ENCODE results near the gene AUTS2. TPM values are rescaled to one million over a fixed set of nuclear protein-coding genes. Genes with fewer than 3 reads are reported as not detected.

Gene AUTS2
- total RNA-seq, 1 experiment from 2014 or later, result 42.1 TPM

DNA sequence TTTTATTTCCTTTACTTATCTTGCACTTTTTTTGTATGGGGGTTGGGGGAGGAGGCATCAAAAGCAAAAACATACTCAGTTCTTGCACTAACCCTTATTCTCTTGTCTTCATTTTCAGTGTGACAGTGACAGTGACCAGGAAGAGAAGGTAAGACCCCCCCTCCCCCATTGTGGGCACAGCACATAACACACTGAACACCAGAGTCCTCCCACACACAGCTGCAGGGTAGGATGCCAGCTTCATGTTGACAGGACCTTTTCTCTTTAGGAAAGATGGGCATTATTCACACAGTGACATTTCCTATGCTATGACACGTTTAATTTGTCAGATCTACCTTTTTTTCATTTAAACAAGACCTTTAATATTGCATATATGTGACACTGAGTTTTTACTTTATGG is 837.4 kb downstream of the AUTS2 start:
- Histone ChIP-seq H3K27me3 (replicated peaks; ENCODE audit: insufficient read depth, low read depth, low read length, poor library complexity) (no peaks in the 10 kb centered on the region), H3K9me3 (ENCODE audit: low read depth, low read length, poor library complexity, severe bottlenecking) (no peaks in the 10 kb centered on the region), H3K27ac (ENCODE audit: low read depth, low read length, poor library complexity, severe bottlenecking) (no peak overlapping the region), H3K4me1 (ENCODE audit: insufficient read depth, low read length, poor library complexity, severe bottlenecking) (no peaks in the 10 kb centered on the region), H3K36me3 (ENCODE audit: insufficient read depth, low read length, poor library complexity, severe bottlenecking) (no peaks in the 10 kb centered on the region), H3K4me3 (ENCODE audit: low read depth, low read length, poor library complexity, severe bottlenecking) (no peak overlapping the region)
- intact Hi-C loops (cut with micrococcal nuclease; ENCODE audit: unreplicated experiment), result loop anchor here (5.0 kb wide), 1 partner anchor 48 kb away; no protein-coding TSS in a partner anchor
- BruUV-seq (replicated peaks), result no TSS peak
- no peak for DNase-seq (ENCODE audit: low spot score)
- TF ChIP-seq CTCF (conservative IDR thresholded peaks at IDR 0.05; ENCODE audit: low read depth, low read length), result no peak
- TF ChIP-seq EZH2 (IDR thresholded peaks at IDR 0.05; ENCODE audit: borderline replicate concordance, low read depth, low read length, poor library complexity, severe bottlenecking), result no peak
- ChIA-PET POLR2A (ENCODE audit: low non-redundant PET) (no interaction called here), CTCF (no interaction called here)

GRCh38 chr7:70436790-70437350 is 838.6 kb downstream of the AUTS2 start:
- ChIA-PET POLR2A (ENCODE audit: low non-redundant PET) (no interaction called here), CTCF (no interaction called here)
- no TSS peak for BruUV-seq (replicated peaks)
- intact Hi-C loops (cut with micrococcal nuclease; ENCODE audit: unreplicated experiment), result loop anchor here (5.0 kb wide), 1 partner anchor 50 kb away; no protein-coding TSS in a partner anchor
- TF ChIP-seq CTCF (conservative IDR thresholded peaks at IDR 0.05; ENCODE audit: low read depth, low read length), result no peak
- no peak for TF ChIP-seq EZH2 (IDR thresholded peaks at IDR 0.05; ENCODE audit: borderline replicate concordance, low read depth, low read length, poor library complexity, severe bottlenecking)
- no peak for DNase-seq (ENCODE audit: low spot score)
- Histone ChIP-seq H3K4me3 (ENCODE audit: low read depth, low read length, poor library complexity, severe bottlenecking) (no peak overlapping the region), H3K4me1 (ENCODE audit: insufficient read depth, low read length, poor library complexity, severe bottlenecking) (no peaks in the 10 kb centered on the region), H3K27me3 (replicated peaks; ENCODE audit: insufficient read depth, low read depth, low read length, poor library complexity) (no peaks in the 10 kb centered on the region), H3K36me3 (ENCODE audit: insufficient read depth, low read length, poor library complexity, severe bottlenecking) (no peaks in the 10 kb centered on the region), H3K9me3 (ENCODE audit: low read depth, low read length, poor library complexity, severe bottlenecking) (no peaks in the 10 kb centered on the region), H3K27ac (ENCODE audit: low read depth, low read length, poor library complexity, severe bottlenecking) (no peak overlapping the region)

- H3K4me3 ChIP-seq (ENCODE audit: low read depth, low read length, poor library complexity, severe bottlenecking), result no peak overlapping the region
- TF ChIP-seq CTCF (conservative IDR thresholded peaks at IDR 0.05; ENCODE audit: low read depth, low read length) (no peak), EZH2 (IDR thresholded peaks at IDR 0.05; ENCODE audit: borderline replicate concordance, low read depth, low read length, poor library complexity, severe bottlenecking) (no peak)
- H3K4me1 ChIP-seq (ENCODE audit: insufficient read depth, low read length, poor library complexity, severe bottlenecking), result no peaks in the 10 kb centered on the region
- ChIA-PET POLR2A (ENCODE audit: low non-redundant PET) (no interaction called here), CTCF (no interaction called here)
- BruUV-seq (replicated peaks), result no TSS peak
- no peak for DNase-seq (ENCODE audit: low spot score)
- no peaks in the 10 kb centered on the region for H3K9me3 ChIP-seq (ENCODE audit: low read depth, low read length, poor library complexity, severe bottlenecking)
- H3K36me3 ChIP-seq (ENCODE audit: insufficient read depth, low read length, poor library complexity, severe bottlenecking), result no peaks in the 10 kb centered on the region
- H3K27me3 ChIP-seq (replicated peaks; ENCODE audit: insufficient read depth, low read depth, low read length, poor library complexity), result no peaks in the 10 kb centered on the region
- intact Hi-C loops (cut with micrococcal nuclease; ENCODE audit: unreplicated experiment), result loop anchor here (5.0 kb wide), 1 partner anchor 52 kb away; no protein-coding TSS in a partner anchor
- no peak overlapping the region for H3K27ac ChIP-seq (ENCODE audit: low read depth, low read length, poor library complexity, severe bottlenecking)
Measured at GRCh38 chr7:70439651-70440050, 841.4 kb downstream of the AUTS2 start.

Data from A673 (cell line).